Measurements from ENCODE around the gene SMAD1.

The SMAD1 gene

GRCh38 chr4:145481164-145481941 lies at the start of gene SMAD1:
TSS of gene SMAD1 (plus strand) at chr4:145481853. CDS start at chr4:145514614, 32,761 bp downstream.
- peak; percentile 82 for DNase-seq

- no peak for DNase-seq
Measured at GRCh38 chr4:145433684-145434083, 48.0 kb upstream of the SMAD1 start.

- no peak for DNase-seq
Measured at GRCh38 chr4:145435646-145436045, 46.0 kb upstream of the SMAD1 start.

GRCh38 chr4:145436114-145436513 lies 45.5 kb upstream of the SMAD1 start:
- no peak for DNase-seq

GRCh38 chr4:145436796-145437195 lies 44.9 kb upstream of the SMAD1 start:
- DNase-seq, result no peak

GRCh38 chr4:145437466-145437865 lies 44.2 kb upstream of the SMAD1 start:
- no peak for DNase-seq

- DNase-seq, result no peak
Measured at GRCh38 chr4:145438298-145438697, 43.4 kb upstream of the SMAD1 start.

GRCh38 chr4:145440292-145441007 lies 41.2 kb upstream of the SMAD1 start:
- no peak for DNase-seq

- DNase-seq, result no peak
Measured at GRCh38 chr4:145446184-145446583, 35.5 kb upstream of the SMAD1 start.

- DNase-seq, result no peak
Measured at GRCh38 chr4:145451895-145452294, 29.8 kb upstream of the SMAD1 start.

GRCh38 chr4:145452447-145453162 lies 29.0 kb upstream of the SMAD1 start:
- DNase-seq, result no peak

- DNase-seq, result no peak
Measured at GRCh38 chr4:145453163-145453520, 28.5 kb upstream of the SMAD1 start.

GRCh38 chr4:145473203-145473602 lies 8.4 kb upstream of the SMAD1 start:
- DNase-seq, result no peak

GRCh38 chr4:145480257-145480656 lies 1.4 kb upstream of the SMAD1 start:
- peak; percentile 63 for DNase-seq

GRCh38 chr4:145481942-145482208 lies 222 bp downstream of the SMAD1 start:
- no peak for DNase-seq

- peak; percentile 72 for DNase-seq
Measured at GRCh38 chr4:145482209-145483037, 770 bp downstream of the SMAD1 start.

GRCh38 chr4:145483514-145483913 lies 1.9 kb downstream of the SMAD1 start:
- DNase-seq, result no peak

- no peak for DNase-seq
Measured at GRCh38 chr4:145484225-145484846, 2.7 kb downstream of the SMAD1 start.

- DNase-seq, result no peak
Measured at GRCh38 chr4:145485120-145485519, 3.5 kb downstream of the SMAD1 start.

- DNase-seq, result no peak
Measured at GRCh38 chr4:145486603-145487002, 5.0 kb downstream of the SMAD1 start.

GRCh38 chr4:145487631-145488030 lies 6.0 kb downstream of the SMAD1 start:
- DNase-seq, result peak; percentile 40

GRCh38 chr4:145488310-145488709 lies 6.7 kb downstream of the SMAD1 start:
- DNase-seq, result no peak

GRCh38 chr4:145489556-145489955 lies 7.9 kb downstream of the SMAD1 start:
- peak; percentile 55 for DNase-seq

All from hematopoietic multipotent progenitor cell treated with erythropoietin and hydrocortisone succinate and interleukin-3 and kit ligand, for 6 days (in vitro differentiated cells).